Activated CD4-positive, alpha-beta memory T cell treated with anti-CD3 and anti-CD28 coated beads, Interleukin-2, amount 10 ng/mL, durations not matched to agents 7 days and 5 days (primary cell): Measurements from ENCODE around the gene IQUB. TPM values are rescaled to one million over a fixed set of nuclear protein-coding genes. Genes with fewer than 3 reads are reported as not detected.

Source experiments
- CTCF ChIA-PET: fragments of 350-600 bp; sonication (Branson Sonifier 250); formaldehyde crosslinking; loops from one replicate; lab custom pipeline; 2021; ENCODE audit warnings: antibody characterized with exemption, inconsistent platforms; lab: Charles Lee
- POLR2A ChIA-PET: fragments of 350-600 bp; sonication (Branson Sonifier 250); formaldehyde crosslinking; loops from one replicate; lab custom pipeline; 2021; ENCODE audit warnings: antibody characterized with exemption; lab: Charles Lee
- DNase-seq: peaks from one replicate; pipeline ENCODE4 v3.0.0-alpha.2; 2020
- H3K27ac Mint-ChIP-seq: one replicate; pipeline ENCODE4 v1.8.0; 2021; ENCODE audit warnings: mild to moderate bottlenecking, mixed read lengths
- H3K27me3 Mint-ChIP-seq: one replicate; pipeline ENCODE4 v1.8.0; 2021; ENCODE audit warnings: mixed read lengths
- H3K36me3 Mint-ChIP-seq: one replicate; pipeline ENCODE4 v1.8.0; 2021; ENCODE audit warnings: low read depth, mixed read lengths
- H3K4me1 Mint-ChIP-seq: one replicate; pipeline ENCODE4 v1.8.0; 2021; ENCODE audit warnings: mixed read lengths
- H3K4me3 Mint-ChIP-seq: one replicate; pipeline ENCODE4 v1.8.0; 2021; ENCODE audit warnings: mild to moderate bottlenecking, mixed read lengths
- H3K9me3 Mint-ChIP-seq: one replicate; pipeline ENCODE4 v1.8.0; 2021; ENCODE audit warnings: mixed read lengths
- total RNA-seq, 2 experiments: library from RNA; stranded (reverse); gene quantifications; one replicate each; pipeline ENCODE4 v1.2.3, GENCODE V29; 2021

IQUB gene
- total RNA-seq, 2 experiments from 2014 or later: not detected

DNA sequence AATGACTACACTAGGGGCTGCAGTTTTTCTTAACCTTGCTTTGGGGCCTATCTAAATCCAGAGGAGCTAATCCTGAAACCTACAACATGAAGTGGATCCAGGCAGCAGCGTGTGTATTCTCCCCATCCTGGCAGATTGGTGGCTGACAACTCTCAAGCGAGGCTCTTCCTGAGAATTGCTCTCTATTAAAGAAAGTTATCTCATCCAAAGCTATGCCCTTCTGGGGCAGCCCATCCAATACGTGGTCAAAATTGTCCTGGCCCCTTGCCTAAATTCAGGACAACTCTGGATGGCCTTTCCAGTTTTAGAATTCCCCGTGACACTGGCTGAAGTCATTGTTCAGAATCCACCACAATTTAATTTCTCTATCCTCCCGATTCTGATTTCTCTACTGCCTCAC is 66.1 kb downstream of the IQUB start:
- Mint-ChIP-seq H3K9me3 (no peaks in the 10 kb centered on the region), H3K4me1 (no peaks in the 10 kb centered on the region), H3K27me3 (no peaks in the 10 kb centered on the region), H3K27ac (no peak overlapping the region), H3K36me3 (no peaks in the 10 kb centered on the region), H3K4me3 (no peak overlapping the region)
- CTCF ChIA-PET: no interaction called here
- POLR2A ChIA-PET: no interaction called here
- DNase-seq: no peak

DNA sequence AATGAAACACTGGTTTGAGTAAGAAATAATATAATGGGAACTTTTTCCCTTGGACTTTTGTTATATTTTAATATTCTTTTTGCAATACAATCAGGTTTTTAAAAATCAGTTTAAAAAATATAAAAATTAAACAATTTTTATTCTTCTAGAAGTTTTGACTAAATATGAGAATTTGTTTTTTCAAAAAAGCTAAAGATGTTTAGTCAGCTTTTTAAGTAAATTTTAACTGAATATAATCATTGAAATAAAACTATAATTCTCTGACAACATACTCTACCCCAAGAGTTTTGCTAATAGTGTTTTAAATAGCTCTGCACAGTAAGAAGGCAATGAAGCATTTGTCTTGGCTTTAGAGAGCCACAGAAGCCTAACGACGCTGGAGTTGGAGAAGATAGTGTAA is 70.5 kb downstream of the IQUB start:
- no peaks in the 10 kb centered on the region for H3K27me3 Mint-ChIP-seq
- ChIA-PET POLR2A (no interaction called here), CTCF (no interaction called here)
- H3K27ac Mint-ChIP-seq: no peak overlapping the region
- no peak overlapping the region for H3K4me3 Mint-ChIP-seq
- H3K36me3 Mint-ChIP-seq: no peaks in the 10 kb centered on the region
- no peaks in the 10 kb centered on the region for H3K4me1 Mint-ChIP-seq
- no peak for DNase-seq
- no peaks in the 10 kb centered on the region for H3K9me3 Mint-ChIP-seq

DNA sequence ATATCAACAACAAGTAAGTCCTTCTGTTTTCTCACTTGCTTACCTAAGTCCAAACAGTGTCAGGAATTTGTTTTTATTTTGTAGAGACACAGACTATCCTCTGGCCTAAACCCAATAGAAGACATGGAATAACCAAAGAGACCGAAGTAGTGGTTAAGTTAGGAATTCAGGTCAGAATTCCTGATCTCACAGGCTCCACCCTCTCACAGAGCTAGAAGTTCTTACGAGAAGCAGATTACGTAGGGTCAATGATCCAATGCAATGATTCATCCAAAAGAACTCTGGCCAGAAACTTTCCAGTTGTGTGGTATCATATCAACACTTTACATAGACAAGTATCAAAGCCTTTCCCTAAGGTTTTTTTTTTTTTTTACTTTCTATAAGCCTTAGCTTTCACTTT is 73.8 kb downstream of the IQUB start:
- CTCF ChIA-PET: interaction anchor here (1.5 kb wide), 1 partner anchor 34 kb away, joined by 3 read pairs; no protein-coding TSS in a partner anchor
- Mint-ChIP-seq H3K27ac (no peak overlapping the region), H3K4me3 (no peak overlapping the region), H3K9me3 (no peaks in the 10 kb centered on the region), H3K27me3 (no peaks in the 10 kb centered on the region), H3K4me1 (no peaks in the 10 kb centered on the region), H3K36me3 (no peaks in the 10 kb centered on the region)
- no peak for DNase-seq
- POLR2A ChIA-PET: no interaction called here

DNA sequence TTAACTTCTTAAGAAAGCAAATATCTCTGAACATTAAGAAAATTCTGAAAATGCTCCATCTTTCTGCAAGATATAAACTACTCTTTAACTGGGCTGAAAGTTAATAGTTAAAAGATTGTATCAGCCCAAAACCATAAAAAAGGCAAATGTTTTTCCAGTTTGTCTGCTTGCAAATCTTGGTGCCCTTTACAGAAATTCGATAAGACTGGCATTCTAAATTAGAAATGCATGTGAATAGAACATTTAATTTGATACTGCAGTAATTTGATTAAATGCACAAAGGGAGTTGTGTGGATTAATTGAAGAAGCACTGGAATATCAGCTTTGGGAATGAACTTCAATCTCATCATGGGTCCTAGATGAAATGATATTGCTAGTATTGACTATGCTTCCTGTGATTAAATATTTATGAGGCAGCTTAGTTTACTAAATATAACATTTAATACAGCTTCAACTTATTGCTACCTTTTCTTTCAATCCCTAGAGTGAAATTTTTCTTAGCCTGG is 78.4 kb downstream of the IQUB start:
- no peaks in the 10 kb centered on the region for H3K4me1 Mint-ChIP-seq
- ChIA-PET POLR2A (no interaction called here), CTCF (no interaction called here)
- H3K4me3 Mint-ChIP-seq: no peak overlapping the region
- no peak for DNase-seq
- H3K27me3 Mint-ChIP-seq: no peaks in the 10 kb centered on the region
- no peak overlapping the region for H3K27ac Mint-ChIP-seq
- no peaks in the 10 kb centered on the region for H3K36me3 Mint-ChIP-seq
- H3K9me3 Mint-ChIP-seq: peaks cover 1% of the 10 kb centered on the region

DNA sequence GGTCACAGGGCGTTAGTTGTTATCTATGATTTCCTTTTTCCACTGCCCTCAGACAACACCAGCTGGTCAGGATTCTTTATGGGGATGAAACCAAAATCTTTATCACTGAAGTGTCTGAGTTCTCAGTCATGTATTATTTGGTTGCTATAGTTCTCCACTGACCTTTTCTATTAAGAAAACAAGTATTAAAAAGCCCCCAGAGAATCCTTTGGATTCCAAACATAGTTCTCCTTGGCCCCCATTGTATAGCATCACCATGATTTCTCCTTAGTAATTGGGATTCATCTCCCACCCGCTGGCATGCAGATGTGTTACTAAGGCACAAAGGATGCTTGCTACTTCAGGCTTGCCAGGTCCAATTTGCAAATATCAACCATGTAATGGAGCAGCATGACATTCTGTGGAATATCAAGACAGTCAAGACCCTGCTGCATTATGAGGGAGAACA is 94.3 kb downstream of the IQUB start:
- Mint-ChIP-seq H3K27ac (no peak overlapping the region), H3K36me3 (no peaks in the 10 kb centered on the region), H3K9me3 (no peaks in the 10 kb centered on the region), H3K27me3 (no peaks in the 10 kb centered on the region), H3K4me1 (no peaks in the 10 kb centered on the region), H3K4me3 (no peak overlapping the region)
- DNase-seq: no peak
- ChIA-PET CTCF (interaction anchor here (1.3 kb wide), 1 partner anchor 73 kb away, joined by 3 read pairs; no protein-coding TSS in a partner anchor), POLR2A (no interaction called here)

DNA sequence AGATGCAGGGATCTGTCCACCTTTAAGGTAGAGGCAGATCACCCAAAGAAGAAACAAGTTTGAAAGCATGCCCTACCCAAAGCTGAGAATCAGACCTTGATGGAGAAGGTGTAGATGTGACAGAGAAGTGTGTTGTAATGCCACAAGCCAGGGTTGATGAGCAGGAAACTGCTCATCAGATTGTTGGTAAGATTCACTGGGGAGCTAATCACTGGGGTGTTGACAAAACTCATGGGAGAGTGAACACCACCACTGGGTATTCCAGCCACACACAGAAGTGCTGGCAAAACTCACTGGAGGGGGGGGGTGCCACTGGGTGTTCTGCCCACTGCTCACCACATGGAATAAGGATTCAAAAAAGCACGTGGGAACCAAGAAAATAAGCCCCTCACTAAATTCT is 95.2 kb downstream of the IQUB start:
- H3K27me3 Mint-ChIP-seq: no peaks in the 10 kb centered on the region
- no peaks in the 10 kb centered on the region for H3K4me1 Mint-ChIP-seq
- no peak overlapping the region for H3K27ac Mint-ChIP-seq
- H3K36me3 Mint-ChIP-seq: no peaks in the 10 kb centered on the region
- CTCF ChIA-PET: interaction anchor here (1.3 kb wide), 1 partner anchor 72 kb away, joined by 3 read pairs; no protein-coding TSS in a partner anchor
- H3K9me3 Mint-ChIP-seq: no peaks in the 10 kb centered on the region
- no peak overlapping the region for H3K4me3 Mint-ChIP-seq
- no peak for DNase-seq
- POLR2A ChIA-PET: no interaction called here

DNA sequence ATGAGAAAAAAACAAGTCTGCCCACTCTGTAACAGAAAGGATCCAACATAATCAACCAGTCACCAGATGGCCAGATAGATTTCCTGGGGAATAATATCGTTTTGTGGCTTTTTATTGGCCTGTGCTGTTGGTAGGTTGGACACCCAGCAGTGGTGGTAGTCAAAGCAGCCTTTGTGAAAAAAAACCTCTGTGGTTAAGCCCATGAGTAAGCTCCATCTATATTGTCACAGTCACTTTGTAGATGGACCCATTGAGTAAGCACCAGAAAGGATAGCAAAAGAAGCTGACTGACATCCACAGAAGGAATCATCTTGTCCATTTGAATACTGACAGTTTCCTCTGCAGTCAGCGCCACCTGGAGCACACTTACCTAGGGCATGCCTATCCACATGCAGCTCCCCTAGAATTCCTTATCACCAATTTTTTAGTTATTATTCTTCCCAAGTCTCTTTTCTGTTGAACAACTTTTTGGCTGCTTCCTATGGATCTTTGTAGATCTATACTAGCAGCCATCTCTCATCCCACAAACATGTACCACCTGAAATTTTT is 96.9 kb downstream of the IQUB start:
- no peaks in the 10 kb centered on the region for H3K4me1 Mint-ChIP-seq
- POLR2A ChIA-PET: no interaction called here
- H3K36me3 Mint-ChIP-seq: no peaks in the 10 kb centered on the region
- CTCF ChIA-PET: no interaction called here
- no peaks in the 10 kb centered on the region for H3K27me3 Mint-ChIP-seq
- H3K9me3 Mint-ChIP-seq: no peaks in the 10 kb centered on the region
- H3K27ac Mint-ChIP-seq: no peak overlapping the region
- no peak overlapping the region for H3K4me3 Mint-ChIP-seq
- DNase-seq: no peak

DNA sequence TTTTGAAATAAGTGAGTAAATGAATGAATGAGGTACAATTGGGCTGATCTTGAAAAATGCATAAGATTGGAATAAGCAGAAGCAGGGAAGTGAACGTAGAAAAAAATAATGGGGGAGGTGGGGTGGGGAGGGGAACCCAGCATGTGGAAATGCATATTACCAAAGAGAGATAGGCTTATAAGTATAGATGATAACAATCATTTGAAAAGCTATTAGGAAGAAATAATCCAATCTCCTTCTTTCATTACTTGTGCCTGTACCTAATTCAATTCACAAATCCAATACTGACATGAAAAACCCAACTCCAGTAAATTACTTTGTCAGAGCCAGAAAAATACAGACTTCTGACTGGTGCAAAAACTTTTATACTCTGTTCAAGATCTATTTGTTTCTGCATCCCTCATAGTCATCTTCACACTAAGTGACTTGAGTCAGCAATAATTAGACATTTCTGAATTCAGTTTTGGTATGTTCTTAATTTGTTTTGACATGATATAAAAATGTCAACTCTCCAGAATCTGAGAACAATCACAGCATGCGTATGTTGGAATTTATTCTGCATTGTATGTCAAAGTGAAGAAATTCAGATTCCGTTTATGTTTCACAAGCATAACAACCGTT is 99.2 kb downstream of the IQUB start:
- Mint-ChIP-seq H3K4me1 (no peaks in the 10 kb centered on the region), H3K27me3 (no peaks in the 10 kb centered on the region), H3K4me3 (no peak overlapping the region), H3K27ac (no peak overlapping the region), H3K9me3 (no peaks in the 10 kb centered on the region), H3K36me3 (no peaks in the 10 kb centered on the region)
- DNase-seq: no peak
- ChIA-PET POLR2A (no interaction called here), CTCF (no interaction called here)

DNA sequence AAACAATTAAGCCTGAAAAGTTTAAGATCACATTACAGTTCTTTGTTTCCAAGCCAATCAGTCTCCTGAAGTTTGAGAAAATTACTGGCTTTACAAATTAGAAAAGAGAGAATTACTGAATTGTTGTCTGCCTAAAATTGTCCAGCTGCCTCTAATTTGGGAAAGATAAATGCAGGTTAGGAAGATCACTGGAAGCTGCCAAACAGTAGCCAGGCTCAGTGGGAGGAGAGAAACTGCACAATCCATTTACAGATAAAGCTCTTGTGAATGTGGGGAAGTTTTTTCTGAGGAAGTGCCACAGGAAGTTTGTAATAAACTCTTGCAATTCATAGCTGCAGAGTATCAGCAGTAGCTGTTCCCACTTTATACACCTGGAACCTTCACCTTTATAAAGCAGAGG is 100.7 kb downstream of the IQUB start:
- H3K27me3 Mint-ChIP-seq: no peaks in the 10 kb centered on the region
- H3K9me3 Mint-ChIP-seq: no peaks in the 10 kb centered on the region
- ChIA-PET POLR2A (no interaction called here), CTCF (interaction anchor here (0.6 kb wide), 1 partner anchor 770 kb away, joined by 3 read pairs; no protein-coding TSS in a partner anchor)
- H3K4me1 Mint-ChIP-seq: no peaks in the 10 kb centered on the region
- no peaks in the 10 kb centered on the region for H3K36me3 Mint-ChIP-seq
- H3K4me3 Mint-ChIP-seq: no peak overlapping the region
- no peak overlapping the region for H3K27ac Mint-ChIP-seq
- no peak for DNase-seq

DNA sequence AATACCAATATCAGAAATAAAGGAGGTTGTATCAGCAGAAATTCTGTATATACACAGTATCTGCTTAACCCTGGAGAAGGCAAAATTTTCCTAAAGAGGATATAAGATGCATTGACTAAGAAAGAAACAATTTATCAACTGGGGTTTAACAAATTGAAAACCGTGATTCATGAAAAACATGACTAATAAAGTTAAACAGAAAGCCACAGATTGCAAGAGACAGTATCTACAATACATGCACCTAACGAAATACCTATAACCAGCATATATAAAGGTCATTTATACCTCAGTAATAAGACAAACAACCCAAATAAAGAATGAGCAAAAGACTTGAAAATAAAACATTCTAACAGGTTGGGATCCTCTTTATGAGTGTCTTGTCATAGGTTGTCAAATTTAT is 101.8 kb downstream of the IQUB start:
- ChIA-PET POLR2A (no interaction called here), CTCF (no interaction called here)
- Mint-ChIP-seq H3K4me3 (no peak overlapping the region), H3K4me1 (no peaks in the 10 kb centered on the region), H3K27ac (no peak overlapping the region), H3K9me3 (no peaks in the 10 kb centered on the region), H3K36me3 (no peaks in the 10 kb centered on the region), H3K27me3 (no peaks in the 10 kb centered on the region)
- DNase-seq: no peak

DNA sequence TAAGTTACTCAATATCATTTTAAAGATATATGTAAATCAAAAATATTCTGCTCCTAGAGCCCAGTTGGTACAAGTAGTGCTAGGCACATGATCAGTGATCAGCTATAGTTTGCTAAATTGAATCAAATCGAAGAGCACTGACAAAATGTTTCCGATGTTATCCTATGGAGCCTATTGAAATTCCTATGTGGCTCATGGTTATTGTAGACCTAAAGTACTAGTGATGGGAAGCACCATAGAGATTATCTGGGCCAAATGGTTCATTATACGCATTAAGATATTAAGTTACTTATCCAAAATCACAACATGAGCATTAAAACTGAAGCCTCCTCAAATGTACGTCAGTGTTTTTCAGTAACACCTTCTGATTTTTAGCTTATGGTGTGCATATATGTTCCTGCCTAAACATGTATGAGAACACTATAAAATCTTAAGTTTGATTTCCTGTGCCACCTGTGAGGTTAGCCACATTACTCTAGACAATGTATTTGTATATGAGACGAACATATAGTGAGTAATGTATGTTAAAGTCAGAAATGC is 103.2 kb downstream of the IQUB start:
- Mint-ChIP-seq H3K4me3 (no peak overlapping the region), H3K4me1 (no peaks in the 10 kb centered on the region), H3K36me3 (no peaks in the 10 kb centered on the region), H3K27ac (no peak overlapping the region), H3K27me3 (no peaks in the 10 kb centered on the region), H3K9me3 (no peaks in the 10 kb centered on the region)
- ChIA-PET POLR2A (no interaction called here), CTCF (no interaction called here)
- no peak for DNase-seq

DNA sequence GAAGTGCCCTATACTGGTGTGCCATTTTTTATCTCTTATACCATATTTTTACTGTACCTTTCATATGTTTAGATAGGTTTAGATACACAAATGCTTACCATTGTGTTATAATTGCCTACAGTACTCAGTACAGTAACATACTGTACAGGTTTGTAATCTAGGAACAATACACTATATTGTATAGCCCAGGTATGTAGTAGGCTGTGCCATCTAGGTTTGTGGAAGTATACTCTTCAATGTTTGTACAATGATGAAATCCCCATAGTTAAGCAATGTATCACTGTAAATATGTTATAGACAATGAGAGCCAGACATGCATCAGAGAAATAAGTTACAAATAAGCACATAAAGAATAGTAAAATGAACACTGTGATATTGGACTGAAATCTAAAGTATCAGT is 109.1 kb downstream of the IQUB start:
- no peak for DNase-seq
- no peak overlapping the region for H3K4me3 Mint-ChIP-seq
- H3K9me3 Mint-ChIP-seq: peaks cover 8% of the 10 kb centered on the region
- H3K4me1 Mint-ChIP-seq: no peaks in the 10 kb centered on the region
- H3K27ac Mint-ChIP-seq: no peak overlapping the region
- POLR2A ChIA-PET: no interaction called here
- H3K36me3 Mint-ChIP-seq: no peaks in the 10 kb centered on the region
- CTCF ChIA-PET: no interaction called here
- no peaks in the 10 kb centered on the region for H3K27me3 Mint-ChIP-seq

DNA sequence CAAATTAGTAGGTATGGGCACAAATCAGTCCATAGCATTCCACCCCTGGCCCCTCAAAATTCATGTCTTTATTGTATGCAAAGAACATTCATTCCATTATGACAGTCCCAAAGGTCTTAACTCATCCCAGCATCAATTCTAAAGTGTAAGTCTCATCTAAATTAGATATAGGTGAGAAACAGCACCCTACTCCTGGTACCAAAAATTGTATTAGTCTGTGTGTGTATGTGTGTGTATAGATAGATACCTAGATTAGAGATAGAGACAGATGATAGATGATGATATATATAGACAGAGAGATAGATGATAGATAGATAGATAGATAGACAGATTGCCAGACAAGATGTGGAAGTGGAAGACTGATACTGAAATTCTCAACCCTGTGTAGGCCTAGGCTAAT is 109.9 kb downstream of the IQUB start:
- ChIA-PET POLR2A (no interaction called here), CTCF (no interaction called here)
- no peak overlapping the region for H3K4me3 Mint-ChIP-seq
- no peaks in the 10 kb centered on the region for H3K27me3 Mint-ChIP-seq
- no peaks in the 10 kb centered on the region for H3K4me1 Mint-ChIP-seq
- DNase-seq: no peak
- peaks cover 8% of the 10 kb centered on the region for H3K9me3 Mint-ChIP-seq
- H3K36me3 Mint-ChIP-seq: no peaks in the 10 kb centered on the region
- no peak overlapping the region for H3K27ac Mint-ChIP-seq

DNA sequence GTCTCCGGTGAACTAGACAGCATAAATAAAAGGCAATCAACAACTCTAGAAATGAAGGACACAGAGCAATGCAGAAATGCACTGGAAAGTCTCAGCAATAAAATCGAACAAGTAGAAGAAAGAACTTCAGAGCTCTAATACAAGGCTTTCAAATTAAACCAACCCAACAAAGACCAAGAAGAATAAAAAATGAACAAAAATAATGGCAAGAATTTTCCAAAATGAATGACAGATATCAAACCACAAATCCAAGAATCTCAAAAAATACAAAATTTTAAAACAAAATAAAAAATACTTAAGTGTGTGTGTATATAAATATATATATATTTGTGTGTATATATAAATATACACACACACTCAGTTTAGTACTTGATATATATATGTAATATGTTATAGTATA is 110.8 kb downstream of the IQUB start:
- H3K9me3 Mint-ChIP-seq: peaks cover 8% of the 10 kb centered on the region
- DNase-seq: no peak
- H3K4me3 Mint-ChIP-seq: no peak overlapping the region

More for the DNA sequence above, 110.8 kb downstream of the IQUB start:
- POLR2A ChIA-PET: no interaction called here
- no peaks in the 10 kb centered on the region for H3K27me3 Mint-ChIP-seq
- no peak overlapping the region for H3K27ac Mint-ChIP-seq
- no peaks in the 10 kb centered on the region for H3K4me1 Mint-ChIP-seq
- CTCF ChIA-PET: interaction anchor here (0.8 kb wide), 1 partner anchor 71 kb away, joined by 3 read pairs; no protein-coding TSS in a partner anchor
- no peaks in the 10 kb centered on the region for H3K36me3 Mint-ChIP-seq
